Transverse colon (tissue), 4 donors: Measurements from ENCODE around the gene GDPD5. TPM values are rescaled to one million over a fixed set of nuclear protein-coding genes. Genes with fewer than 3 reads are reported as not detected.

Experiments
- DNase-seq: peaks from one replicate; pipeline ENCODE4 v3.0.0-alpha.2; 2019
- H3K27ac ChIP-seq, 4 donors: fragments of 200-600 bp; sonication (generic); 2 replicates each; pipeline ENCODE4 v1.5.1; 2016 to 2018; ENCODE audit warnings: inconsistent platforms in 4 of 4
- H3K27me3 ChIP-seq: fragments of 200-600 bp; sonication (generic); 2 replicates; pipeline ENCODE4 v1.5.1; 2017; ENCODE audit warnings: inconsistent platforms
- H3K36me3 ChIP-seq, 4 donors: fragments of 200-600 bp; sonication (generic); 2 replicates each; pipeline ENCODE4 v1.5.1; 2017 to 2019; ENCODE audit warnings: inconsistent platforms in 4 of 4
- H3K4me1 ChIP-seq, 4 donors: fragments of 200-600 bp; sonication (generic); 2 replicates each; pipeline ENCODE4 v1.5.1; 2017 to 2020; ENCODE audit warnings: inconsistent platforms in 4 of 4
- H3K4me3 ChIP-seq, 4 donors: fragments of 200-600 bp; sonication (generic); 1 replicate in 1 of 4; 2 replicates in 3 of 4; pipeline versions ENCODE4 v1.5.1 to v1.6.1; 2017 to 2019; ENCODE audit warnings: inconsistent platforms in 4 of 4
- H3K9me3 ChIP-seq, 2 donors: fragments of 200-600 bp; sonication (generic); 2 replicates each; pipeline ENCODE4 v1.5.1; 2017 to 2019; ENCODE audit warnings: inconsistent platforms in 2 of 2
- CTCF ChIP-seq, 5 experiments: fragments of 200-600 bp in 3 of 5; fragments of 450-650 bp in 2 of 5; sonication (generic) in 3 of 5; IDR thresholded peaks; 1 replicate in 2 of 5; 2 replicates in 3 of 5; pipeline ENCODE4 v1.5.1; 2016 to 2017; ENCODE audit warnings: antibody characterized with exemption in 5 of 5, inconsistent platforms in 3 of 5, mild to moderate bottlenecking in 2 of 5, moderate library complexity in 1 of 5
- EP300 ChIP-seq: sonication (generic); formaldehyde crosslinking; IDR thresholded peaks from one replicate; pipeline ENCODE4 v1.6.1; 2017; ENCODE audit warnings: antibody characterized with exemption, low read depth
- POLR2A ChIP-seq: fragments of 450-650 bp; IDR thresholded peaks from one replicate; pipeline ENCODE4 v1.6.1; 2016; ENCODE audit warnings: antibody characterized with exemption, mild to moderate bottlenecking, moderate library complexity
- POLR2AphosphoS5 ChIP-seq, 3 donors: sonication (generic); formaldehyde crosslinking; IDR thresholded peaks; one replicate each; pipeline ENCODE4 v1.6.1; 2016; ENCODE audit warnings: antibody characterized with exemption in 3 of 3
- WGBS, 2 donors: methylation state at CpG; one replicate each; pipeline ENCODE4 v1.1.5; 2018; ENCODE audit warnings: low coverage in 1 of 2; 5-methylcytosine and 5-hydroxymethylcytosine counted together
- in situ Hi-C, 4 donors: fragments of 200-750 bp; cut with MboI; loops; one replicate each; pipeline versions ENCODE4 v1.15.0 to v1.15.1; 2017; ENCODE audit warnings: low sequenced_read_pairs in 3 of 4, low pct_ligation_motif_present in 1 of 4, low pct_unique_long_range_greater_than_20kb in 1 of 4
- intact Hi-C: fragments of 100-400 bp; cut with DNase I; formaldehyde crosslinking; loops from one replicate; pipeline ENCODE4 v1.15.1; 2023; ENCODE audit warnings: low total_unique reads
- total RNA-seq, 4 donors: library from RNA; depleted of rRNA; stranded (reverse); fragments of >200 nt; gene quantifications; one replicate each; pipeline ENCODE4 v1.1.0, GENCODE V29; 2016

Gene GDPD5
- total RNA-seq, 4 donors from 2014 or later: 3.7 to 10.1 (median 7.1) TPM; not detected in 1

GRCh38 chr11:75427181-75427580 lies 98.6 kb downstream of the GDPD5 start:
- TF ChIP-seq CTCF (IDR thresholded peaks at IDR 0.05) (no peak), EP300 (no peak), POLR2A (no peak), POLR2AphosphoS5 (IDR thresholded peaks at IDR 0.05) (no peak)
- H3K36me3 ChIP-seq: no peaks in the 10 kb centered on the region
- no peak overlapping the region for H3K4me3 ChIP-seq
- DNase-seq: no peak
- no peak overlapping the region for H3K27ac ChIP-seq
- peaks cover 29% of the 10 kb centered on the region for H3K27me3 ChIP-seq
- intact Hi-C loops: loop anchor here (10.0 kb wide), 1 partner anchor 438 kb away; no protein-coding TSS in a partner anchor
- in situ Hi-C loops: loop anchor here in 1 of 4 donors (25.0 kb wide), 1 partner anchor 110 kb away; the partner anchor contains the start of gene GDPD5
- no peaks in the 10 kb centered on the region for H3K9me3 ChIP-seq
- H3K4me1 ChIP-seq: peaks cover 6 to 32% (median 16%) of the 10 kb centered on the region in 4 donors

GRCh38 chr11:75426720-75427086 lies 99.0 kb downstream of the GDPD5 start:
- no peak for TF ChIP-seq EP300
- TF ChIP-seq CTCF (IDR thresholded peaks at IDR 0.05): no peak
- no peak for TF ChIP-seq POLR2A
- no peak for TF ChIP-seq POLR2AphosphoS5 (IDR thresholded peaks at IDR 0.05)
- H3K27ac ChIP-seq: no peak overlapping the region
- in situ Hi-C loops (loop anchor here in 1 of 4 donors (25.0 kb wide), 1 partner anchor 111 kb away; the partner anchor contains the start of gene GDPD5), intact Hi-C loops (loop anchor here (10.0 kb wide), 1 partner anchor 438 kb away; no protein-coding TSS in a partner anchor)
- H3K9me3 ChIP-seq: no peaks in the 10 kb centered on the region
- H3K36me3 ChIP-seq: no peaks in the 10 kb centered on the region
- H3K4me3 ChIP-seq: no peak overlapping the region
- whole genome bisulfite sequencing, 2 donors: 83% methylated on average over 5 of the region's 5 CpGs; no CpG with 5 or more reads in 1 of the 2 donors
- peaks cover 6 to 34% (median 18%) of the 10 kb centered on the region in 4 donors for H3K4me1 ChIP-seq
- no peak for DNase-seq
- peaks cover 24% of the 10 kb centered on the region for H3K27me3 ChIP-seq

GRCh38 chr11:75425422-75425821 lies 100.3 kb downstream of the GDPD5 start:
- Histone ChIP-seq H3K9me3 (no peaks in the 10 kb centered on the region), H3K36me3 (no peaks in the 10 kb centered on the region), H3K27me3 (peaks cover 12% of the 10 kb centered on the region), H3K27ac (no peak overlapping the region), H3K4me1 (peaks cover 1 to 35% (median 19%) of the 10 kb centered on the region in 4 donors), H3K4me3 (no peak overlapping the region)
- DNase-seq: no peak
- in situ Hi-C loops (loop anchor here in 1 of 4 donors (25.0 kb wide), 1 partner anchor 112 kb away; the partner anchor contains the start of gene GDPD5), intact Hi-C loops (loop anchor here (10.0 kb wide), 1 partner anchor 439 kb away; no protein-coding TSS in a partner anchor)
- 72 to 92% methylated on average over 2 to 29 of the region's 29 CpGs for WGBS, 2 donors
- TF ChIP-seq CTCF (IDR thresholded peaks at IDR 0.05) (peak in 2 of 5 experiments; percentile 9 to 12), POLR2AphosphoS5 (IDR thresholded peaks at IDR 0.05) (no peak)

GRCh38 chr11:75424396-75424795 lies 101.3 kb downstream of the GDPD5 start:
- peaks cover 0 to 35% (median 14%) of the 10 kb centered on the region in 4 donors for H3K4me1 ChIP-seq
- no peak for DNase-seq
- no peak overlapping the region for H3K27ac ChIP-seq
- in situ Hi-C loops (no loop called here), intact Hi-C loops (loop anchor here (10.0 kb wide), 1 partner anchor 440 kb away; no protein-coding TSS in a partner anchor)
- H3K27me3 ChIP-seq: peaks cover 4% of the 10 kb centered on the region
- TF ChIP-seq POLR2AphosphoS5 (IDR thresholded peaks at IDR 0.05) (no peak), EP300 (no peak), POLR2A (no peak), CTCF (IDR thresholded peaks at IDR 0.05) (no peak)
- WGBS, 2 donors: 93% methylated on average over 1 of the region's 1 CpG; no CpG with 5 or more reads in 1 of the 2 donors
- H3K36me3 ChIP-seq: no peaks in the 10 kb centered on the region
- no peak overlapping the region for H3K4me3 ChIP-seq
- no peaks in the 10 kb centered on the region for H3K9me3 ChIP-seq
